HG03558 (cell line): ENCODE results near the gene CALCA.

Experiments used
- ATAC-seq: cut with Tn5 transposase; IDR thresholded peaks from one replicate; pipeline ENCODE4 v1.9.1; 2021; ENCODE audit warnings: moderate number of reproducible peaks; ENCODE audit not compliant: unreplicated experiment; ENCODE audit errors: extremely low read depth

Gene CALCA

GRCh38 chr11:14949437-14950147 is 22.6 kb downstream of the CALCA start:
- no peak for ATAC-seq

GRCh38 chr11:14942745-14943144 is 29.4 kb downstream of the CALCA start:
- ATAC-seq: no peak

GRCh38 chr11:14938936-14939335 is 33.2 kb downstream of the CALCA start:
- ATAC-seq: no peak

- no peak for ATAC-seq
These were observed 37.4 kb downstream of the CALCA start for GRCh38 chr11:14934641-14935351.

GRCh38 chr11:14932447-14932846 is 39.7 kb downstream of the CALCA start:
- ATAC-seq: no peak

GRCh38 chr11:14930369-14930768 is 41.8 kb downstream of the CALCA start:
- no peak for ATAC-seq

GRCh38 chr11:14927146-14927545 is 45.0 kb downstream of the CALCA start:
- ATAC-seq: no peak

GRCh38 chr11:14924318-14924717 is 47.8 kb downstream of the CALCA start:
- no peak for ATAC-seq
